Astrocyte (in vitro differentiated cells and primary cell): Measurements from ENCODE around the gene ZNF322. TPM values are rescaled to one million over a fixed set of nuclear protein-coding genes. Genes with fewer than 3 reads are reported as not detected.

Experiments used
- DNase-seq: peaks from one replicate; pipeline ENCODE4 v3.0.0-alpha.2; 2010; ENCODE audit warnings: low read depth
- FAIRE-seq: peaks from 2 replicates; lab custom pipeline; 2011; peaks lifted over from hg19 to GRCh38; lab: Jason Lieb, UNC
- H2AFZ ChIP-seq: 2 replicates; pipeline ENCODE4 v1.6.0; 2012; ENCODE audit warnings: low read depth, low read length, inconsistent platforms
- H3K27ac ChIP-seq: 2 replicates; pipeline ENCODE4 v1.5.1; 2011; ENCODE audit warnings: low read depth, low read length, inconsistent platforms
- H3K27me3 ChIP-seq: 2 replicates; pipeline ENCODE4 v1.6.0; 2011; ENCODE audit warnings: low read length, inconsistent platforms; ENCODE audit not compliant: insufficient read depth
- H3K36me3 ChIP-seq: 2 replicates; pipeline ENCODE4 v1.5.1; 2011; ENCODE audit warnings: low read length, inconsistent platforms; ENCODE audit not compliant: insufficient read depth
- H3K4me1 ChIP-seq: 2 replicates; pipeline ENCODE4 v1.5.1; 2011; ENCODE audit warnings: low read length, inconsistent platforms; ENCODE audit not compliant: insufficient read depth
- H3K4me2 ChIP-seq: 2 replicates; pipeline ENCODE4 v1.6.0; 2012; ENCODE audit warnings: low read length, inconsistent platforms
- H3K4me3 ChIP-seq: 2 replicates; pipeline ENCODE4 v1.5.1; 2011; ENCODE audit warnings: low read depth, mild to moderate bottlenecking, low read length, inconsistent platforms; ENCODE audit not compliant: insufficient read depth
- H3K79me2 ChIP-seq: 2 replicates; pipeline ENCODE4 v1.6.0; 2012; ENCODE audit warnings: mild to moderate bottlenecking, low read length, inconsistent platforms; ENCODE audit not compliant: insufficient read depth
- H3K9ac ChIP-seq: 2 replicates; pipeline ENCODE4 v1.6.0; 2012; ENCODE audit warnings: mild to moderate bottlenecking, low read length, inconsistent platforms
- H3K9me3 ChIP-seq: 2 replicates; pipeline ENCODE4 v1.5.1; 2012; ENCODE audit warnings: low read depth, mild to moderate bottlenecking, low read length, inconsistent platforms; ENCODE audit not compliant: insufficient read depth
- H4K20me1 ChIP-seq: 2 replicates; pipeline ENCODE4 v1.6.0; 2012; ENCODE audit warnings: low read length, inconsistent platforms; ENCODE audit not compliant: insufficient read depth
- H3K27ac Mint-ChIP-seq: one replicate; pipeline ENCODE4 v1.8.0; 2021; ENCODE audit warnings: mild to moderate bottlenecking, mixed read lengths; ENCODE audit not compliant: unreplicated experiment
- H3K27me3 Mint-ChIP-seq: one replicate; pipeline ENCODE4 v1.8.0; 2021; ENCODE audit warnings: low read depth, mixed read lengths; ENCODE audit not compliant: unreplicated experiment
- H3K36me3 Mint-ChIP-seq: one replicate; pipeline ENCODE4 v1.8.0; 2021; ENCODE audit warnings: low read depth, mixed read lengths; ENCODE audit not compliant: unreplicated experiment
- H3K4me1 Mint-ChIP-seq: one replicate; pipeline ENCODE4 v1.8.0; 2021; ENCODE audit warnings: low read depth, mixed read lengths; ENCODE audit not compliant: unreplicated experiment
- H3K4me3 Mint-ChIP-seq: one replicate; pipeline ENCODE4 v1.8.0; 2021; ENCODE audit warnings: mild to moderate bottlenecking, moderate library complexity, mixed read lengths; ENCODE audit not compliant: unreplicated experiment
- H3K9me3 Mint-ChIP-seq: one replicate; pipeline ENCODE4 v1.8.0; 2021; ENCODE audit warnings: mild to moderate bottlenecking, mixed read lengths; ENCODE audit not compliant: unreplicated experiment
- EZH2 ChIP-seq: IDR thresholded peaks from 2 replicates; pipeline ENCODE4 v1.6.1; 2012; ENCODE audit warnings: mild to moderate bottlenecking, low read length, inconsistent platforms; ENCODE audit not compliant: insufficient read depth
- total RNA-seq: library from RNA; stranded (reverse); gene quantifications from 2 replicates; pipeline ENCODE4 v1.2.1, GENCODE V29; 2021
- TF ChIP-seq, protein P1 (sequence below): IDR thresholded peaks from 2 replicates; pipeline ENCODE4 v1.5.1; 2011; ENCODE audit warnings: low read depth, mild to moderate bottlenecking, inconsistent platforms, low read length, moderate library complexity; ENCODE audit not compliant: insufficient read depth

The ZNF322 gene
- total RNA-seq, 1 donor from 2014 or later: 27.3 TPM

DNA sequence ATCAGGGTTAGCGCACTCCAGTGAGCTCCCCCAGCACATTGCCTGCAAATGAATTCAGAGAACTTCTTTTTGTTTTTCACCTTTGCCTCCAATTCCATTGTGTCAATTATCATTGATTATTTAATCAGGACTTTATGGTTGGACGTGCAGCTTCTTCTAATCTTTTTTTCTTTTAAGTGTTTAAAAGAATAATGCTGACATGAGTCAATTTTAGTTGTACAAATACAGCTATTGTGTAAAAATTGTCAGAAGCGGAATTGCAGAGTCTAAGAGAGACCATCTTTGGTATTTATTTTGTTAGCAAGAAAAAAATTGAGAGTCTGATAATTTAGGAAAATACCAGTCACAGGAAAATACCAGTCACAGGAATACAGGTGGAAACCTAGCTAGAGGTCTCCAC is 57.3 kb downstream of the ZNF322 start:
- peaks cover 5% of the 10 kb centered on the region for H3K4me1 Mint-ChIP-seq
- TF ChIP-seq, protein P1, sequence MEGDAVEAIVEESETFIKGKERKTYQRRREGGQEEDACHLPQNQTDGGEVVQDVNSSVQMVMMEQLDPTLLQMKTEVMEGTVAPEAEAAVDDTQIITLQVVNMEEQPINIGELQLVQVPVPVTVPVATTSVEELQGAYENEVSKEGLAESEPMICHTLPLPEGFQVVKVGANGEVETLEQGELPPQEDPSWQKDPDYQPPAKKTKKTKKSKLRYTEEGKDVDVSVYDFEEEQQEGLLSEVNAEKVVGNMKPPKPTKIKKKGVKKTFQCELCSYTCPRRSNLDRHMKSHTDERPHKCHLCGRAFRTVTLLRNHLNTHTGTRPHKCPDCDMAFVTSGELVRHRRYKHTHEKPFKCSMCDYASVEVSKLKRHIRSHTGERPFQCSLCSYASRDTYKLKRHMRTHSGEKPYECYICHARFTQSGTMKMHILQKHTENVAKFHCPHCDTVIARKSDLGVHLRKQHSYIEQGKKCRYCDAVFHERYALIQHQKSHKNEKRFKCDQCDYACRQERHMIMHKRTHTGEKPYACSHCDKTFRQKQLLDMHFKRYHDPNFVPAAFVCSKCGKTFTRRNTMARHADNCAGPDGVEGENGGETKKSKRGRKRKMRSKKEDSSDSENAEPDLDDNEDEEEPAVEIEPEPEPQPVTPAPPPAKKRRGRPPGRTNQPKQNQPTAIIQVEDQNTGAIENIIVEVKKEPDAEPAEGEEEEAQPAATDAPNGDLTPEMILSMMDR: no peak
- TF ChIP-seq EZH2: no peak

GRCh38 chr6:26600759-26601158 is 58.8 kb downstream of the ZNF322 start:
- Histone ChIP-seq H3K9me3 (no peaks in the 10 kb centered on the region), H4K20me1 (peaks cover 10% of the 10 kb centered on the region), H3K27ac (no peak overlapping the region), H3K4me1 (peaks cover 11% of the 10 kb centered on the region), H3K27me3 (no peaks in the 10 kb centered on the region), H3K4me3 (no peak overlapping the region), H3K79me2 (peaks cover 22% of the 10 kb centered on the region), H3K9ac (no peak overlapping the region), H3K4me2 (no peak overlapping the region), H3K36me3 (peaks cover 17% of the 10 kb centered on the region), H2AFZ (no peak overlapping the region)
- TF ChIP-seq EZH2: no peak
- TF ChIP-seq, protein P1: no peak
- FAIRE-seq (no peak), DNase-seq (no peak)
- Mint-ChIP-seq H3K27ac (no peak overlapping the region), H3K9me3 (no peaks in the 10 kb centered on the region), H3K27me3 (no peaks in the 10 kb centered on the region), H3K4me3 (no peak overlapping the region), H3K4me1 (peaks cover 5% of the 10 kb centered on the region), H3K36me3 (peaks cover 3% of the 10 kb centered on the region)

More for the DNA sequence above, 57.3 kb downstream of the ZNF322 start:
- peaks cover 9% of the 10 kb centered on the region for H4K20me1 ChIP-seq
- Mint-ChIP-seq H3K27me3 (no peaks in the 10 kb centered on the region), H3K9me3 (no peaks in the 10 kb centered on the region), H3K4me3 (no peak overlapping the region), H3K36me3 (peaks cover 3% of the 10 kb centered on the region), H3K27ac (no peak overlapping the region)
- no peaks in the 10 kb centered on the region for H3K27me3 ChIP-seq
- FAIRE-seq: no peak
- H3K9ac ChIP-seq: no peak overlapping the region
- no peak for DNase-seq
- no peak overlapping the region for H2AFZ ChIP-seq
- peaks cover 17% of the 10 kb centered on the region for H3K79me2 ChIP-seq
- peaks cover 7% of the 10 kb centered on the region for H3K4me1 ChIP-seq
- no peak overlapping the region for H3K4me2 ChIP-seq
- peaks cover 17% of the 10 kb centered on the region for H3K36me3 ChIP-seq
- H3K27ac ChIP-seq: no peak overlapping the region
- H3K4me3 ChIP-seq: no peak overlapping the region
- no peaks in the 10 kb centered on the region for H3K9me3 ChIP-seq

DNA sequence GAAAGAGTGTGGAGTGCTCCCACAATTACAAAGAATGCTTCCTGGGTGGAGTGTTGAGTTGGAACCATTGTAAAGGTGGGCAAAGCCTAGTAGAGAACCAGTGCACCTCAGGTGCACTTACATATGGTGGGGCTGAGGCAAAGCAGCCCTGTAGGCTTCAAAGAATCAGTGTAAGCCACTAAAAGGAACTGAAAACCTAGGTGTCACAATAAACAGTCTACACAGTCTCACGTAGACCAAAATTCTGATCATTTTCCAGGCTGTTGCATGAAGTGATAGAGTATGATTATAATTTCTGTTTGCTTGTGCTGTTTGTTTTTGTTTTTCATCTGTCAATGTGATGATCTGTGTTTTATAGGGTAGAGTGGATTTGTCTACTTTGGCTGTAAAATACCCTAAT is 60.0 kb downstream of the ZNF322 start:
- H3K27me3 Mint-ChIP-seq: no peaks in the 10 kb centered on the region
- H3K4me3 Mint-ChIP-seq: no peak overlapping the region
- Histone ChIP-seq H3K4me3 (no peak overlapping the region), H3K27me3 (no peaks in the 10 kb centered on the region), H3K27ac (no peak overlapping the region), H3K79me2 (peaks cover 22% of the 10 kb centered on the region), H3K36me3 (peaks cover 17% of the 10 kb centered on the region), H4K20me1 (peaks cover 10% of the 10 kb centered on the region), H2AFZ (no peak overlapping the region), H3K9ac (no peak overlapping the region), H3K4me1 (peaks cover 17% of the 10 kb centered on the region), H3K9me3 (no peaks in the 10 kb centered on the region), H3K4me2 (no peak overlapping the region)
- H3K36me3 Mint-ChIP-seq: peaks cover 3% of the 10 kb centered on the region
- peaks cover 3% of the 10 kb centered on the region for H3K4me1 Mint-ChIP-seq
- TF ChIP-seq, protein P1: no peak
- no peak for TF ChIP-seq EZH2
- FAIRE-seq (no peak), DNase-seq (no peak)
- H3K9me3 Mint-ChIP-seq: no peaks in the 10 kb centered on the region
- no peak overlapping the region for H3K27ac Mint-ChIP-seq
